Lung (tissue), 12 donors: ENCODE measurements around the gene SGPP1. TPM values are rescaled to one million over a fixed set of nuclear protein-coding genes. Genes with fewer than 3 reads are reported as not detected.
"Not testable (repeated sequence)": the region's sequence is repeated elsewhere in the genome, so short reads cannot be mapped to it uniquely, and the experiment has no call there.

Source experiments
- ATAC-seq: fragments of 200-7000 bp; cut with Tn5 transposase; one replicate; pipeline ENCODE4 v1.9.1; 2020; ENCODE audit warnings: moderate number of reproducible peaks; ENCODE audit not compliant: insufficient read depth, low FRiP score
- DNase-seq, 3 donors: peaks; one replicate each; pipeline ENCODE4 v3.0.0-alpha.2; 2013 to 2017
- H3K27ac ChIP-seq, 2 donors: one replicate each; pipeline ENCODE4 v1.5.1; 2013; ENCODE audit warnings: mild to moderate bottlenecking in 2 of 2, moderate library complexity in 2 of 2, control low read depth in 1 of 2, inconsistent platforms in 1 of 2, low read depth in 1 of 2, low read length in 1 of 2
- H3K27me3 ChIP-seq, 3 donors: one replicate each; pipeline ENCODE4 v1.5.1; 2013; ENCODE audit warnings: low read length in 2 of 3; ENCODE audit not compliant: control insufficient read depth in 3 of 3, insufficient read depth in 3 of 3
- H3K36me3 ChIP-seq, 4 donors: one replicate each; pipeline ENCODE4 v1.5.1; 2013; ENCODE audit warnings: low read length in 4 of 4, mild to moderate bottlenecking in 1 of 4, moderate library complexity in 1 of 4; ENCODE audit not compliant: control insufficient read depth in 4 of 4, insufficient read depth in 4 of 4
- H3K4me1 ChIP-seq, 5 donors: one replicate each; pipeline ENCODE4 v1.5.1; 2013; ENCODE audit warnings: low read length in 5 of 5, mild to moderate bottlenecking in 2 of 5, moderate library complexity in 1 of 5; ENCODE audit not compliant: control insufficient read depth in 5 of 5, insufficient read depth in 5 of 5
- H3K4me3 ChIP-seq: one replicate; pipeline ENCODE4 v1.5.1; 2013; ENCODE audit warnings: mild to moderate bottlenecking, control low read depth, moderate library complexity
- H3K9ac ChIP-seq, 2 donors: one replicate each; pipeline ENCODE4 v1.5.1; 2013; ENCODE audit warnings: low read length in 2 of 2, control low read depth in 1 of 2; ENCODE audit not compliant: insufficient read depth in 1 of 2
- H3K9me3 ChIP-seq, 4 donors: one replicate each; pipeline ENCODE4 v1.5.1; 2013; ENCODE audit warnings: low read length in 3 of 4, mild to moderate bottlenecking in 1 of 4, moderate library complexity in 1 of 4; ENCODE audit not compliant: control insufficient read depth in 4 of 4, insufficient read depth in 3 of 4
- CTCF ChIP-seq: IDR thresholded peaks from 2 replicates; pipeline ENCODE4 v1.5.1; 2012; ENCODE audit warnings: mild to moderate bottlenecking; ENCODE audit errors: control extremely low read depth, extremely low read depth
- WGBS, 2 donors: extraction: QIAGEN DNeasy Blood & Tissue Kit; methylation state at CpG; one replicate each; pipeline ENCODE4 v1.1.7; 2013; 5-methylcytosine and 5-hydroxymethylcytosine counted together
- polyA plus RNA-seq, 2 donors: library from polyadenylated mRNA; stranded (reverse); fragments of 200-250 nt; gene quantifications; one replicate each; pipeline ENCODE4 v1.2.1, GENCODE V29; 2013
- total RNA-seq, 2 donors: library from RNA; depleted of rRNA in 1 of 2; stranded (reverse); fragments of >200 nt in 1 of 2; gene quantifications; one replicate each; pipeline ENCODE4 v1.2.1, GENCODE V29; 2014 to 2021
- donor health status: control.
- donor health status: control.
- donor health status: Bipolar disorder and iron deficiency.
- donor health status: healthy.
- donor health status: DM: yes; HTN: yes; CAD: no.

The SGPP1 gene
- total and polyA plus RNA-seq, 4 donors = 7.5 to 19.5 (median 13.1) TPM

GRCh38 chr14:63666335-63666734, 61.5 kb downstream of the SGPP1 start:
- H3K4me3 ChIP-seq = no peak overlapping the region
- DNase-seq (no peak), ATAC-seq (no peak)
- no peak overlapping the region for H3K27ac ChIP-seq
- H3K9ac ChIP-seq = no peak overlapping the region
- H3K4me1 ChIP-seq = no peaks in the 10 kb centered on the region
- no peaks in the 10 kb centered on the region for H3K27me3 ChIP-seq
- no peaks in the 10 kb centered on the region for H3K36me3 ChIP-seq
- no peak for TF ChIP-seq CTCF
- WGBS, 2 donors = 58 to 84% methylated on average over 1 of the region's 1 CpG
- H3K9me3 ChIP-seq = peaks cover 0 to 2% (median 0%) of the 10 kb centered on the region in 4 donors

GRCh38 chr14:63663428-63664341, 64.2 kb downstream of the SGPP1 start:
- WGBS, 2 donors = 97% methylated on average over 12 of the region's 12 CpGs
- Histone ChIP-seq H3K27ac (no peak overlapping the region), H3K9ac (no peak overlapping the region), H3K4me3 (no peak overlapping the region), H3K9me3 (peaks cover 0 to 2% (median 0%) of the 10 kb centered on the region in 4 donors), H3K36me3 (no peaks in the 10 kb centered on the region), H3K27me3 (no peaks in the 10 kb centered on the region), H3K4me1 (peaks cover 0 to 2% (median 0%) of the 10 kb centered on the region in 5 donors)
- DNase-seq (no peak), ATAC-seq (no peak)
- TF ChIP-seq CTCF = no peak

GRCh38 chr14:63662776-63663175, 65.1 kb downstream of the SGPP1 start:
- 93 to 96% methylated on average over 8 of the region's 8 CpGs for WGBS, 2 donors
- peaks cover 0 to 2% (median 0%) of the 10 kb centered on the region in 4 donors for H3K9me3 ChIP-seq
- TF ChIP-seq CTCF = no peak
- peaks cover 0 to 2% (median 0%) of the 10 kb centered on the region in 4 donors for H3K36me3 ChIP-seq
- no peak for ATAC-seq
- DNase-seq = no peak
- H3K9ac ChIP-seq = no peak overlapping the region
- H3K4me3 ChIP-seq = no peak overlapping the region
- no peak overlapping the region for H3K27ac ChIP-seq
- H3K27me3 ChIP-seq = no peaks in the 10 kb centered on the region
- H3K4me1 ChIP-seq = peaks cover 0 to 2% (median 0%) of the 10 kb centered on the region in 5 donors

GRCh38 chr14:63661881-63662280, 66.0 kb downstream of the SGPP1 start:
- not testable (repeated sequence) for ATAC-seq, H3K9ac ChIP-seq, H3K27ac ChIP-seq, DNase-seq, H3K36me3 ChIP-seq, H3K9me3 ChIP-seq, H3K27me3 ChIP-seq, H3K4me1 ChIP-seq, H3K4me3 ChIP-seq
- WGBS, 2 donors = 83 to 94% methylated on average over 10 of the region's 10 CpGs
